ENCODE results near the gene UBQLN1. TPM values are rescaled to one million over a fixed set of nuclear protein-coding genes. Genes with fewer than 3 reads are reported as not detected.

The UBQLN1 gene
- total RNA-seq, 1 donor from 2014 or later, result 69.8 TPM

- no peak for DNase-seq (ENCODE audit: low read depth)
- TF ChIP-seq CTCF (conservative IDR thresholded peaks at IDR 0.05; ENCODE audit: low read depth, low read length), result no peak
- H3K4me3 ChIP-seq (ENCODE audit: low read depth, low read length), result no peak overlapping the region
These were observed 56.2 kb downstream of the UBQLN1 start for GRCh38 chr9:83651558-83651957.

- no peak for DNase-seq (ENCODE audit: low read depth)
- no peak for TF ChIP-seq CTCF (conservative IDR thresholded peaks at IDR 0.05; ENCODE audit: low read depth, low read length)
These were observed 58.2 kb downstream of the UBQLN1 start for GRCh38 chr9:83649515-83649914.

GRCh38 chr9:83649080-83649479, 58.7 kb downstream of the UBQLN1 start:
- TF ChIP-seq CTCF (conservative IDR thresholded peaks at IDR 0.05; ENCODE audit: low read depth, low read length), result peak; percentile 88
- DNase-seq (ENCODE audit: low read depth), result no peak
- H3K4me3 ChIP-seq (ENCODE audit: low read depth, low read length), result no peak overlapping the region

More at GRCh38 chr9:83649515-83649914, 58.2 kb downstream of the UBQLN1 start:
- H3K4me3 ChIP-seq (ENCODE audit: low read depth, low read length), result no peak overlapping the region

GRCh38 chr9:83646500-83647239, 61.1 kb downstream of the UBQLN1 start:
- no peak overlapping the region for H3K4me3 ChIP-seq (ENCODE audit: low read depth, low read length)
- no peak for TF ChIP-seq CTCF (conservative IDR thresholded peaks at IDR 0.05; ENCODE audit: low read depth, low read length)
- DNase-seq (ENCODE audit: low read depth), result no peak

- no peak overlapping the region for H3K4me3 ChIP-seq (ENCODE audit: low read depth, low read length)
- DNase-seq (ENCODE audit: low read depth), result no peak
- no peak for TF ChIP-seq CTCF (conservative IDR thresholded peaks at IDR 0.05; ENCODE audit: low read depth, low read length)
These were observed 65.0 kb downstream of the UBQLN1 start for GRCh38 chr9:83642793-83643192.

GRCh38 chr9:83639266-83639665, 68.5 kb downstream of the UBQLN1 start:
- no peak for DNase-seq (ENCODE audit: low read depth)
- TF ChIP-seq CTCF (conservative IDR thresholded peaks at IDR 0.05; ENCODE audit: low read depth, low read length), result no peak
- no peak overlapping the region for H3K4me3 ChIP-seq (ENCODE audit: low read depth, low read length)

GRCh38 chr9:83637389-83637788, 70.4 kb downstream of the UBQLN1 start:
- DNase-seq (ENCODE audit: low read depth), result no peak
- no peak for TF ChIP-seq CTCF (conservative IDR thresholded peaks at IDR 0.05; ENCODE audit: low read depth, low read length)
- no peak overlapping the region for H3K4me3 ChIP-seq (ENCODE audit: low read depth, low read length)

Data from epithelial cell of proximal tubule (primary cell).